COLO829 (cell line): ENCODE data around the gene PCYOX1L.

Experiments used
- DNase-seq: peaks from one replicate; pipeline ENCODE4 v3.0.0; 2012; ENCODE audit warnings: low spot score

Gene PCYOX1L

DNA sequence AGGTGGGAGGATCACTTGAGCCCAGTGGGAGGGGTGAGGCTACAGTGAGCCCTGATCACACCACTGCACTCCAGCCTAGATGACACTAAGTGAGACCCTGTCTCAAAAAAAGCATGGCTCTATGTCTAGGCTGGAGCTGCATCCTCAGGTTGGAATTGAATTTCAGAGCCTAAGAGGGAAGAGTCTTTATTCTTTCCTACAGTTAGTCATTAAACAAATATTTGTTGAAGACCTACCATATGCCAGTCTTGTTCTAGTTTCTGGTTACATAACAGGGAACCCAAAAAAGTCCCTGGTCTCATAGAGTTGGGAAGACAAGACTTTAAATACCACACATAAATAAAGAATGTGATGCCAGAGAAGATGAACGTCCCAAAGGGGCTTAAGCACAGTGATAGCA is 19.5 kb upstream of the PCYOX1L start:
- DNase-seq = no peak

DNA sequence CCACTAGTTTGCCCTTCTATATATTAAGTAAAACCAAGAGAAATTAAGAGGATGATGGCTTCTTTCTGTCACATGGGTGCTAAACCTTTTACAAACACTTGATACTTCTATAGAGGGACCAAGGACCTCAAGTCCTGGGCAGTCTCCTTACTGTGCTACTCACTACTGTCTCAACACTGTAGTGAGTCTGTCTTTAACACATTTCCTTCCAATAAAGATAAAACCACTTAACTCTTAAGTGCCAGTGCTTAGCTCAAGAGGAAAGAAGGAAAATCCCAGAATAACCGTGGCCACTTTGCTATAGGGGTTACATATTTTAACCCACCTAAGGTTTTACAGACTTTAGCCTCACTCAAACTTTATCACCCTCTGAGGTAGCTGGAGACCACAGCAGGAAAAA is 16.9 kb upstream of the PCYOX1L start:
- DNase-seq = no peak

DNA sequence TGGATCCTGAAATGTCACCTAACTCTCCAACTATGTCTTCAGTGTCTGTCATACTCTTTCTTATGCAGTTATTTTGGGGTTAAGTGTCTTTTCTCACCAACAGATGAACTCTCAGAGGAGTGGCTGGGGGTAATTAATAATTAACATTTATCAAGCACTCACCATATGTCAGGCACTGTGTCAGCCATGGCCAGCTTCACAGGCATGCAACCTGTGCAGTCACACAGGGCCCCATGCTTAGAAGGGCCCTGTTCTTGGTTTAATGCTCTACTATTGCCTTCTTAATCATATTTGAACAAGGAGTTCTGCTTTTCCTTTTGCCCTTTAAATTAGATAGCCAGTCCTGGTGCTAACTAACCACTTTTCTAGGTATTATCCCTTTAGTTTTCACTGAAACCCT is 16.0 kb upstream of the PCYOX1L start:
- DNase-seq = no peak

DNA sequence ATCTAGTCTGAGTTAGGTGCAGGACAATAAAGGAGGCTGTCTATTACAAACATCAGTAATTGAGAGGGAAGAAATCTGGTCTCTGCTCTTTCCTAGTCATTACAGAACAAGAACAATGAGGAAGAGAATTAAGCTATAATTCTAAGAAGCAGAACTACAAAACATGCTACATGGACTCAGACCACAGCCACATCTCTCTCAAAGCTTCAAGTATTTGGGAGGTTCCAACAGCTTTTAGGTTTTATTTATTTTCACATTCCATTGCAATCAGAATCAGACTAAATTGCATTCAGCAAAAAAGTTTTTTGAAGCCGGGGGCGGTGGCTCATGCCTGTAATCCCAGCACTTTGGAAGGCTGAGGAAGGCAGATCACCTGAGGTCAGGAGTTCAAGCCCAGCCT is 13.7 kb upstream of the PCYOX1L start:
- no peak for DNase-seq

DNA sequence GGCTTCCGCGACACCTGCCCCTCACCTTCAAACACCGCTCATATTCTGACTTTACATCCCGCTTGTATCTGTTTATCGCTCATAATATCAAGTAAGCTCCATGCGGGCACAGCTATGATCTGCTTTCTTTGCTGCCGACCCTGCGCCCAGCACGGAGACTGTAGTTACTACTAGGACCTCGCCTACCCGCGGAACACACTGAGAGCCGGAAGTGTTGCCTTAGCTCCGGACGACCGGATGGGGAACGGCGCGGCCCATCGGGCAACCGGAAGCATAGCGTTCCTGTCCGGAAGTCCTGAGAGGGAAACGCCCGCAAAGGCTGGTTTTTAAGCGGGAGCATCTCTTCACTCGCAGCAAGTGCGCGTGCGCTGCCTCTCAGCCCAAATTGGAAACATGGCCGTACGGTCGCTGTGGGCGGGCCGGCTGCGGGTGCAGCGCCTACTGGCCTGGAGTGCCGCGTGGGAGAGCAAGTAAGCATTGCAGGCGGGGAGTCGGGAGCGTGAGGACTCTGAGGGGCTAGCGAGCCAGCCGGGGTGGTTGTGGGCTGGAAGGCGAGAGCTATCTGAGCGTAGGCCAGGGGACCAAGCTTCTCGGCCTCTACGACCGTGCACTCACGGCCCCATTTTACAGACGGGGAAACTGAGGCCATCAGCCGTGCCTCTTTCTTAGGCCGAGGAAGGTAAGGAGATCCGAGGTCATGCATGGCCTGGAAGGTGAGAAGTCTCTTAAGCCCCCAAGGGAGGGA is 12.5 kb upstream of the PCYOX1L start, which contains the start of gene GRPEL2:
TSS of gene GRPEL2 (plus strand) at position 353 of the 745 bp plus-strand sequence. CDS start at position 394, 41 bp downstream.
- peak; percentile 97 for DNase-seq

DNA sequence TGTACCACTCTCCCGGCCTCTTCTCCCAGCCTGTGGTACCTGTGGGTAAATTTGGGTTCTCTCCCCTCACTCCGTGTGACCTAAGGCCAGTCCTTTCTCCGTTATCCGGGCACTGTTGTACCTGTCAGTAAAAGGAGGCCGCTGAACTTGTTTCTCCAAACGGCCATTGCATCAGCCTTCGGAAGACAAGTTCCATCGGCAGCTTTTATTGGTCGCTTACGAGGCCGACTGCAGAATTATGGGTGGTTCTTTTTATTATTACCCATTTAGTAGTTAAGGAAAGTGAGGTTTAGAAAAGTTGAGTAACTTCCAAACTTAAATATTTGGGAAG is 12.0 kb upstream of the PCYOX1L start:
- DNase-seq = no peak

DNA sequence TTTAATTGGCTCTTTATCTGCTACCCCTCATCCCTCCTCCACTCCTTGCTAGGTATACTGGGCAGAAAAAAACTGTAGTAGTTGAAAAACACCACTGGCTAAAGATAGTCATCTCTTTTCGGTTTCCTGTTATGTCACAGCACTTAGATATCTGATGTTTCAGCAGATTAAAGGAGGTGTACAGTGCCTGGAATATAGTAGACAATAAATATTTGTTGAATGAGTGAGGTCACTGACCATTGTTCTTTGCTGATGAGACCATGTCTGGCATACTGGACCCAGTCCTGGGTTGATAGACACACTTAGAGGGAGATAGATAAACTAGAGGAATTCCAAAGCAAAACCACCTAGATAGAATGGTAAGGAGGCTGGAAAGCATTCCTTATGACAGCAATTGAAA is 9.3 kb upstream of the PCYOX1L start:
- no peak for DNase-seq

DNA sequence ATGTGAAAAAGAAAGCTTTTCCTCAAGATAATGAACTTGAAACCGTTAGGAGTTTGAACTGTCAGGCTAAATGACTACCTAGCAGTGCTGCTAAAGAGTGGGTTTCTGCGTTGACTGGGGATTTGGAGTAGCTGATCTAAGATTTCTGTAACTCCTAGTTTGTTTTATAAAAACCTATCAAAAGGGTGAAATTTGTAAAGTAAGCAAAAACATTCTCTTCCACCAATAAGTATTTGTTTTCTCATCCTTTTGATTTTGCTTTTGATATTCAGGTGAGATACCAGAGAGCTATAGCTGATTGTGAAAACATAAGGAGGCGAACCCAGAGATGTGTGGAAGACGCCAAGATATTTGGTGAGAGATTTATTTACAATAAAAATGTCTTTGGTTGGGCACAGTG is 8.5 kb upstream of the PCYOX1L start:
- no peak for DNase-seq

DNA sequence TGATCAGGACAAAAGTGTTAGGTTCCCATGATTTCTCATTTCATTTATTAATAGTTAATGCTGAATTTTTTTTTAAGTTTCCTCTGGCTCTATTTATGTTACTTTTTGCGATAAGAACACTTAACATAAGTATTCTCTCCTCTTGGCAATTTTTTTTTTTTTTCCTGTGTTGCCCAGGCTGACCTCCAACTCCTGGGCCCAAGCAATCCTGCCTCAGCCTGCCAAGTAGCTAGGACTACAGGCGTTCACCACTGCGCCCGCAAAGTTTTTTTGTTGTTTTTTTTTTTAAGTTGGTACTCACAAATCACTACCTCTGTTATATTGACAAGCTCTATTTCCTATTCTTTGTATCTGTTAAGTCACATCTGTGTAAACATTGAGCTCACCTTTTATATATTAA is 5.7 kb upstream of the PCYOX1L start:
- DNase-seq = no peak

DNA sequence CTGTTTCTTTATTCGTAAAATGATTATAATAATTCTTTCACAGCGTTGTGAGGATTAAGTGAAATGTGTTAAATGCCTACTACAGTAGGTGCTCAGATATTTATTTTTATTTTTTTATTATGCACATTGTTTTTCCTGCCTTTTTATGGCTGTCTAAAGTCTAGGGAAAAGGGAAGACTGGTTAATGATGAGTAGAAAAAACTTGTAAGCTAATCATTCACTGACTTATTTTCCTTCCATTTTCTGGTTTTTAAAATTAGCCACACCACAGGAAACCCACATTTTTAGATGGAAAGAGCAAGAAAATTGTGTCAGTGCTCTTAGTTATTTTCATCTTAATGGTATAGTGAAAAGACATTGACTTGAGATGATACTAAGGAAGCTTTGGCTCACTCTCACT is 3.9 kb upstream of the PCYOX1L start:
- DNase-seq = no peak

DNA sequence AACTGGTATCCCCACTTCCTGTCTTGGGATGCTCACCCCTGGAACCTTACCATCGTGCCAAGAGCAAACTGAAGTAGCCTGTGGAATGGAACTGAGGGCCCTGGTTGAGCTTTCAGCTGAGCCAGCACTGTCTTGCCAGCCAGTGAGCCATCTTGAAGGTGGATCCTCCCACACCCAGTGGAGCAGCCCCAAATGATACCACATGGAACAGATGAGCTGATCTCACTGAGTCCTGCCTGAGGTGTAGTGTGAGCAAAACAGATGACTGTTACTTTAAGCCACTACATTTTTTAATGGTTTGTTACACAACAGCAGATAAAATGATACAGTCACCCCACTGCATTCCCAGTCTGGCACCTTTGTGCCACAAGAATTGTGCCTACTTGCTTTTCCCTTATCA is 2.2 kb upstream of the PCYOX1L start:
- DNase-seq = no peak

DNA sequence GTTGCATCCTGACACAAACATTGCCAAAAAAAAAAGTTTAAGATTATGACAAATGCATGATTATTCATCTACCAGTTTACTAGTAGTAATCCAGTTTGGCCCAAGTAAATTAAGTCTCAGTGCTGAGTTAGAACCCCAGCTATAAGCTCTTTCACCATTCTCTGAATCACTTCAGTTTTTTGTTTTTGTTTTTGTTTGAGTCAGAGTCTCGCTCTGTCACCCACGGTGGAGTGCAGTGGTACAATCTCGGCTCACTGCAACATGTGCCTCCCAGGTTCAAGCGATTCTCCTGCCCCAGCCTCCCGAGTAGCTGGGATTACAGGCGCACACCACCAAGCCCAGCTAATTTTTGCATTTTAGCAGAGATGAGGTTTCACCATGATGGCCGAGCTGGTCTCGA is 1.5 kb upstream of the PCYOX1L start:
- no peak for DNase-seq

DNA sequence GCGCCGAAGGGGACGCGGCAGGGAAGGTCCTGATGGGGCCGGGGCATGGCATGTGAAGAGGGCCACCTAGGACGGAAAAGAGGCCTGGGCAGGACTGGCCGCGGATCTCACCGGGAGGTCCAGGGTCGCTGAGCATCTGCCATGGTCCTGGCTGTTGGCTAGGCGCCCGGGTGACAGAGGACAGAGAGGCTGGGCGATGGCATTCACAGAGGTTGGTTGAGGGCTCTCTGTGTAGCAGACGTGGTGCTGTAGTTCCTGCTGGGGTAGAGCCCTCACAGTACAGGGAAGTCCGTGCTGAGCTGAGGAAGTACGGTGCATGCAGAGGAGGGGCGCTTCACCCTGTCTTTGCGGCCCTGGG is 427 bp downstream of the PCYOX1L start:
- no peak for DNase-seq

DNA sequence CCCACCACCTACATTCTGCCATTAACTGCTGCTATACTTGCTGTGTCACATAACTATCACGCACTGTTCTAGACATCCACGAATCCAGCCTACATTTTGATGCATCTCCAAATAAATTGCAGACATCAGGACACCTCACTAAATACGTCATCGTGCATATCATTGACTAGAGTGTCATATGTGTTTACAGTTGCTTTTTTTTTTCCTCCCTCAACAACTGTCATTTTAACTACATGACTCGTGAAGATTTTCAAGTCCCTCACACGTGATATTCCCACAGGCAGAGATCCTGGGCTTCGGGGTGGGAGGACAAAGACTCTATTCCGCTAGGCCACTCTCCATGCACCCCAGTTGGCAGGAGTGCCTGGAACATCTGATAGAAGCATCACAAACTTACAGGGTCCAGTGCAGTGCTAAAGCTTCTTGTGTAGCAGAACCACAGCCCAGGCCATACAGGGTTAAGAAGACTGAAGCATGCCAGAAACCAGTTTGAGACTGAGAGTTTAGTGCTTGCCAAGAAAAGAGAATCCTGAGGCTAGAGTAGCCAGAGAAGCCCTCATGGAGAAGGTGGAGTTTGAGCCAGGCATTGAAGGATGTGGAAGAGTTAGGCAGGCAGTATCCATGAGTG is 1.1 kb downstream of the PCYOX1L start:
- DNase-seq = no peak

DNA sequence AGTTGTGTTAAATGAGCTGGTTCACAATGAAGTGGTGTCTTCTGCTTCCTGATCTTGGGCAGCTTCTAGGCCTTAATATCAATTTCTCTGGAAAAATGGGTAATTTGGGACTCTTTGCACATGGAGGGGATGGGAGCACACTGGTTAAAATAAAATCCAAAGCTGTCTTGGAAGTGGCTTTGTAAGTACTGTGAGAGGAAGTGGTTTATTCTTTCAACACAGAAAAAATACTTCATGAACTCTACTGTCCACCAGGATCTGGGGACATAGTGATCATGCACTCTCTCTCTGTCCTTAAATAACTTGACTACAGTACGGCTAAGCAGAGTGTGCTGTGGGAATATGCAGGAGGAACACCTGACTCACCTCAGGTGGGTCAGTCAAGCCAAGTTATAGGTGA is 2.4 kb downstream of the PCYOX1L start:
- no peak for DNase-seq

DNA sequence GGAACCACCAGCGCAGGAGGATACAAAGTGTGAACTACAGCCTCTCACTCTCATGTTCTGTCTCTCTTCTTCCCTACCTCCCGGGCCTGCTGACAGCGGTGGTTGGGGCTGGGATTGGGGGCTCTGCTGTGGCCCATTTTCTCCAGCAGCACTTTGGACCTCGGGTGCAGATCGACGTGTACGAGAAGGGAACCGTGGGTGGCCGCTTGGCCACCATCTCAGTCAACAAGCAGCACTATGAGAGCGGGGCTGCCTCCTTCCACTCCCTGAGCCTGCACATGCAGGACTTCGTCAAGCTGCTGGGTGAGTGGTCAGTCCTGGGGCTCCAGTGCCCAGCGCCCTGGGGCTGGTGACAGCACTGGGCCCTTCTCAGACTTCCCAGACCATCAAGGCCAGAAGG is 4.7 kb downstream of the PCYOX1L start:
- DNase-seq = no peak

DNA sequence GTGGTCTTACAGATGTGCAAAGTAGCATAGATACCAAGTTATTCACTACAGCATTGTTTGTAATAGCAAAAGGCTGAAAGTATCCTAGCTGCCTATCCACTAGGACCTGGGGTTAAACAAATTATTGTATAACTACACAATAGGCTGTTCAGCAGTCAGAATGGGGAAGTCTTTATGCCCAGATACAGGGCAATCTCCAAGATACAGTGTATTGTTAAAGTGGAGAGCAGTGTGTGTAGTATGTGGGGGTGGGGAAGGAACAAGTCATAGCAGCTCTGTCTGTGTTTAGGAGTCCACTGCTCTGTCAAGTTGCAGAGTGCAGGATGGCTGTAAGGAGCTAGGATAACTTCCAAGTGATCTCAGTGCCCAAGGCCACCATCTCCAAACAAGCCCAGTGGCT is 5.5 kb downstream of the PCYOX1L start:
- no peak for DNase-seq

DNA sequence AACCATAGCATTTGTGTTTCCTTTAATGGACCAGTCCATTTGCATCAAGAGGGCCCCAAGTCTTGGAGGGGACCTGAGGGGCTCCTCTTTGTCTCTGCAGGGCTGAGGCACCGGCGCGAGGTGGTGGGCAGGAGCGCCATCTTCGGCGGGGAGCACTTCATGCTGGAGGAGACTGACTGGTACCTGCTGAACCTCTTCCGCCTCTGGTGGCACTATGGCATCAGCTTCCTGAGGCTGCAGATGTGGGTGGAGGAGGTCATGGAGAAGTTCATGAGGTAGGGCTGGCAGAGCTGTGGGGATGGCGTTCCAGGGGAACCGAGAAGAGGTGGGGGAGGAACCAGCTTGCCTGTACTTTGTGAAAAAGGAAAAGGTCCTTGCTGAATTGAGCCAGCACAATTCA is 6.1 kb downstream of the PCYOX1L start:
- no peak for DNase-seq

DNA sequence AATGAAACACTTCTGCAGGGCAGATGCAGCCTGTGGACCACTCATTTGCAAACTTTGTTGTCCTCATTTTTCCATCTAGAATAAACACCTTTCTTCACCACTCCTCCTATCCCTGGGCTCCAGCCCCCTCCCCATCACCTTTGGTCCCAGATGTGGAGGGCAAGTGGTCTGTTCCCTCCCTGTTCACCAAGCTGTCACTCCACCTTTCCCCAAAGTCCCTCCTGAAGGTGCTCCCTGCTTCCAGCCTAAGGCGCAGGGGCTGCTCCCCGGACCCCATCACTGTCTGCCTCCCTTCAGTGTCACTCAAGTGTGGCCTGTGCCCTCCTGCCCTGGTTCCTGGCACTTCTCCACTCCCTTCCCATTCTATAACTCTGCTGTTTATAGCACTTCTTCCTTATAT is 6.9 kb downstream of the PCYOX1L start:
- DNase-seq = no peak

DNA sequence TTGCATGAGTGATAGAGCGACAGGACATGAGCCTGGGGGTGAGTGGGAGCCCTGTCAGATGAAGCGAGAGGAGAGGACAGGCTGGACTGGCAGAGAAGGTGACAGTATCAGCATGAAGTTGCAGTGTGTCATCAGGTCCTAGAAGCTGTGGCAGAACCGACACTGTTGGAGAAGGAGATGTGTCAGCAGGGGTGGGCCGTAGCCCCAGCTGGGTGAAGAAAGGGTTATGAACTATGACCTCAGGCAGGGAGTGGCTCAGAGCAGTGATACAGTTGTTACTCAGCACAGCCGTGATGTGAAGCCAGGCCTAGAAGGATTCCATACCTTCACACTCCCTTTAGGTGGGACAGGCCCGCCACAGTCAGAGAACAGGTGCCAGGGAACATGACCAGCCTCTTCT is 7.6 kb downstream of the PCYOX1L start:
- no peak for DNase-seq

DNA sequence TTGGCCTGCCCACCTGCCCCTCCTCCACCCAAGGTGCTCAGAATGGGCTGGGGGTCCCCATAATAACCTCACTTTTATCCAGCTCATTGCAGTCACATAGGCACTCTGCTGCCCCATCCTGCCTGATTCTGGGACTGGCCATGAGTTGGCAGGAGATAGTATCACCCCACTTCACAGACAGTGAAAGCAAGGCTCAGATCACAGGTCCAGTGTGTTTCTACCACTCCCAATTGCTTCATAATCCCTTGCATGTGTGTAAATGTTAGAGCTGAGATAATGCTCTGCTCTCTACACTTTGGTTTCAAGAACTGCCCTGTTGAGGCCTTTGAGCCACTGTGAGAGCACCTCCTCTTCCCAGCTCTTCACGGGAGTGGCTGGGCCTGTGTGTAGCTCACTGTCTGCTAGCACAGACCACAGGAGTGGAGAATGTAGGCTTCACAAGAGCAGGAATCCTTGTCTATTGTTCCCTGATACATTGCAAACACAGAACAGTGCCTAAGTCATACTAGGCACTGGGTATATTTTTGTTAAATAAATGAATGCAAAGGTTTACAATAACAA is 8.4 kb downstream of the PCYOX1L start:
- no peak for DNase-seq

DNA sequence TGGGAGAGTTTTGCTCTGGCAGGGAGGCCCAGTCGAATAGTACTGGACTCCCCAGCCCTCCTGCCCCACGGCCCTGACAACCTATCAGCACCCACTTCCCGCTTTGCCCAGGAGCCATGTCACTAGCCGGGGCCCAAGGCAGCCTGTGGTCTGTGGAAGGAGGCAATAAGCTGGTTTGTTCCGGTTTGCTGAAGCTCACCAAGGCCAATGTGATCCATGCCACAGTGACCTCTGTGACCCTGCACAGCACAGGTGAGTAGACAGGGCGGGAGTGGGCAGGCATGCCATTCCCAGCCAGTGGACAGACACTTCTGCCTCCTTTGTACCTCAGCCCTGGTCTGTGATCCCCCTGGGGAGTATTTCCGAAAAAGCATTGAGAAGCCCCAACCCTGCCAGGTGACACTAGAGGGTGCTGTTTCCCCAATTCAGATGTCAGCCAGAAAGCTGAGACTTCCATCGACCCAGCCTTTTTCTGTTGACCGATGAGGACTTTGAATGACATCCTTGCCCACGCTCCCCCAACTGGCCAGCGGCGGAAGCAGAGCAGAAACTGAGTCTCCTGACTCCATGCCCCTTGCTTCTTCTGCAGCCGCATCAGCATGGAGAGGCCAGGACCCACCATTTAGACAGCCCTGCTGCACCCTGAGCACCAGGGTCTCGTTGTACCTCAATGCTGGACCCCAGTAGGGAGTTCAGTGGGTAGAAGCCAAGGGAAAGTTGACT is 9.6 kb downstream of the PCYOX1L start:
- peak; percentile 66 for DNase-seq

DNA sequence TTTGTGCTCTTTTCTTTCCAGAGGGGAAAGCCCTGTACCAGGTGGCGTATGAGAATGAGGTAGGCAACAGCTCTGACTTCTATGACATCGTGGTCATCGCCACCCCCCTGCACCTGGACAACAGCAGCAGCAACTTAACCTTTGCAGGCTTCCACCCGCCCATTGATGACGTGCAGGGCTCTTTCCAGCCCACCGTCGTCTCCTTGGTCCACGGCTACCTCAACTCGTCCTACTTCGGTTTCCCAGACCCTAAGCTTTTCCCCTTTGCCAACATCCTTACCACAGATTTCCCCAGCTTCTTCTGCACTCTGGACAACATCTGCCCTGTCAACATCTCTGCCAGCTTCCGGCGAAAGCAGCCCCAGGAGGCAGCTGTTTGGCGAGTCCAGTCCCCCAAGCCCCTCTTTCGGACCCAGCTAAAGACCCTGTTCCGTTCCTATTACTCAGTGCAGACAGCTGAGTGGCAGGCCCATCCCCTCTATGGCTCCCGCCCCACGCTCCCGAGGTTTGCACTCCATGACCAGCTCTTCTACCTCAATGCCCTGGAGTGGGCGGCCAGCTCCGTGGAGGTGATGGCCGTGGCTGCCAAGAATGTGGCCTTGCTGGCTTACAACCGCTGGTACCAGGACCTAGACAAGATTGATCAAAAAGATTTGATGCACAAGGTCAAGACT is 10.3 kb downstream of the PCYOX1L start:
- DNase-seq = no peak
